HUDEP-2 (cell line): ENCODE data around the gene PYGB.

Experiments used
- DNase-seq, 76 experiments: peaks; one replicate each; lab custom pipeline; 2025; ENCODE audit not compliant: unreplicated experiment in 76 of 76; lab: John Stamatoyannopoulos, UW

The PYGB gene

DNA sequence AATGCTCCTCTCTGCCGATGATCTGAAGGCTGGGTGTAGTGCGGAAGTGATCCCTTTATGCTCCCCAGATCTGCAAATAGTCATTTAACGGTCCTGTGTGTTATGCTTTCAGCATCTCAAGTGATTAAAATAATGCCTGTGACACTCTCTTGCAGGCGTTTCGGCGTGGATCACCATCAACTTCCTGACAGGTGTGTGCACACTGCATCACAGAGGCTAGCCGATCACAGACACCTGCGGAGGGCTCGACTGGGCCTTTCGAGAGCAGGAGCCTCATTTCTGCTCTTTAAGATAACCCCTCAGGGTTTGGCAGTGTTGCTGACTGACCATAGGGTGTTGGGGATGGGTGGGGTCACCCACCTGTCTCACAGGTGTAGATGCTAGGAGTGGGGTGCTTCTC is 32.4 kb upstream of the PYGB start:
- DNase-seq = no peak

DNA sequence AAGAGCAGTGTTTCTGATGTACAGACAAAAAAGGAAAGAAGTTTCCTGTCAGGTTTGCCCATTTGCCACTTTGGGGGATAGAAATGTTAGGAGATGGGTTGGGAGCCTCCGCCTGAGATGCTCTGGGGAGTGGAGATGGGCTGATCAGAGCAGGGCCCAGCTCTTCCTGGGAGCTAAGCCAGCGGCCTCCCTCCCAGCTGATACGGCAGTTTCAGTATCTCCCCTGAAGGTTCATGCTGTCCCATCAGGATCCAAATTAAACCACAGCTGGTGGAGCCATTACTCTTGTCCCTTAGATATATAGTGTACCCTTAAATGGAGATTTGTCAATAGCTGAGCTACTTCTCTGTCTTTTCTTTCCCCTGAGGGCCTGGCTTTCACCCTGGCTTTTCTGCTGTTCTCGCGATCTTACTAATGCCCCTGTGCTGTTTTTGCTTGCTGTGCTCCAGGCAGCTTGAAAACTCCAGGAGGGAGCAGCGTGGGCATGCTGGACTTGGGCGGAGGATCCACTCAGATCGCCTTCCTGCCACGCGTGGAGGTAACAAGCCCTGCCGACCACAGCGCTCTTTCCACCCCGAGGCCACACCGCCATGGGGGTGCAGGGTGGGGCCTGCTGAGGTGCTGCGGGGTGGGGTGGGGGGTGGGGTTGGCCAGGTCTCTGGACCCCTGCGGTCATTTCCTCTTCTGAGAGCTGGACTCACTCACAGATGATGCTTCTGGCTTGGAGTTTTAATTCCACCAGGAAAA is 31.5 kb upstream of the PYGB start:
- DNase-seq = no peak

DNA sequence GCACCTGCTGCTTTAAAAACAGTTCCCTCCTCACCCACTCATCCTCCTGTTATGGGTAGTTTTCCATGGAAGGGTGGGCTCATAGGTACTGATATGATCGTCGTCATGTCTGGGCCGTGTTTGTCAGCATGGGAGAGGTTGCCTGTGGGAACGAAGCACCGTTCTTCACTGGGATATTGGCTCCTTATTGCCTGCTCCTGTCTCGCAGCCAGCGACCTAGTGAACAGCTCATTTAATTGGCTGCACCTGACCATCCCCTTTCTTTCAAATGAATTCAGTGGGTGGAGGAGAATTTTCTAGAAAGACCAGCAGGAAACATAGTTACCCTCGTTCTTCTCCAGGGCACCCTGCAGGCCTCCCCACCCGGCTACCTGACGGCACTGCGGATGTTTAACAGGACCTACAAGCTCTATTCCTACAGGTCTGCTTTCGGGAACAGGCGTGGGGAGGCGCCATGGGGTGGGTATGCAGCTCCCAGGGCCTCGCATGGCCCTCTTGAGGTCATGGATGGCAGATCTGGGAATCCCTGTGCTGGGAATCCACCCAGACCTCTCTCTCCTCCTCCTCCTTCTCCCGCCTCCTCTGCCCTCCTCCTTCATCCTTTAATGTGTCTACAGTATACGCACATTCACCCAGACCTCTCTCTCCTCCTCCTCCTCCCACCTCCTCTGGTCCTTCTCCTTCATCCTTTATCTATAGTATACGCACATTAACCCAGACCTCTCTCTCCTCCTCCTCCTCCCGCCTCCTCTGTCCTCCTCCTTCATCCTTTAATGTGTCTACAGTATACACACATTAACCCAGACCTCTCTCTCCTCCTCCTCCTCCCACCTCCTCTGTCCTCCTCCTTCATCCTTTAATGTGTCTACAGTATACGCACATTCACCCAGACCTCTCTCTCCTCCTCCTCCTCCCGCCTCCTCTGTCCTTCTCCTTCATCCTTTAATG is 30.4 kb upstream of the PYGB start:
- DNase-seq = no peak

DNA sequence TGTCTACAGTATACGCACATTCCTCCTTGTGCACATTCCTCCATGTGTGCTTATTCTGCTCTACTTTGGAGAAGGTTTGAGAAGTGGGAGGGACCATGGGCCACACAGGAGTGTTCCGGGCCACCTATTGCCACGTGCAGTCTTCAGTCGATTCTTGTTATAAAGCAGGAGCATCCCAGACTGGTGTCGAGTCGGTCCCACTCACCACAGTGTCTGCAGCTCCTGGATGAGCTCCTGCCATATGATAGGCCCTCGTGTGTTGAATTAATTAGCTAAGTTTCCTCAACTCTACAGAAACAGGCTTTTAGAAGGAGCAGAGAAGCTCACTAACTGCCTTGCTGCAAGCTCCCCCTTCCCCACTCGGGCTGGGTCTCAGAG is 29.8 kb upstream of the PYGB start:
- DNase-seq = no peak

DNA sequence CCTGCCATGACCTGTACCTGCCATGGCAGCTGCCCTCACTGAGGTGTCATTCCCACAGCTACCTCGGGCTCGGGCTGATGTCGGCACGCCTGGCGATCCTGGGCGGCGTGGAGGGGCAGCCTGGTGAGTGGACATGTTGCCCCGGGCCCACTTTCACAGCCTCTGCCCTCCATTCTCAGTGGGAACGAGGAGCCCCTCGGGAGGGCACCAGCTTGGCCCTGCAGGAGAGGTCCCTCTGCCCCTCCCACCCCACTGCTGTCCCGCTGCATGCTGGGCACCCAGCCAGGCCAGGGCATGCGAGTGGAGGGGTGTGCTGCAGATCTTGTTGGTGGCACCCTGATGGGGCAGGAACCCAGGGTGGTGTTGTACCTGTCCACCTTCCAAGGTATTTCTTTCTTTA is 29.4 kb upstream of the PYGB start:
- no peak for DNase-seq

DNA sequence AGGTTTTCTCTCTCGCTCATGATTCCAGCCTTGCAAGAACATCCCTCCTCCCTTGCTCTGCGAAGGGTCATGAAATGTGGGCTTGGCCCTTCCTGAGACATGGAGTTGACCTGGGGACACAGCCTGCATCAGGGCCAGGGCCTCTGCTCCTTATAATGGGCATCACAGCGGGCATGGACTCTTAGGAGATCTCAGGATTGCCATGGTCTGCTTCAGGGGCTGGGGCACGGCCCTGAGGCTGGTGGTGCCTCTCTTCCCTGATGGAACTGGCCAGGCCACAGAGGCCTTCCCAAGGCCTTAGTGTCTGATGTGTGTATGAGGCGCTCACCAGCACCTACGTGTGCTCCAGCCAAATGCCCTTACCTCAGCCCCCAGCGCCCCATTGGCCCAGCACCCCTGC is 28.5 kb upstream of the PYGB start:
- no peak for DNase-seq

DNA sequence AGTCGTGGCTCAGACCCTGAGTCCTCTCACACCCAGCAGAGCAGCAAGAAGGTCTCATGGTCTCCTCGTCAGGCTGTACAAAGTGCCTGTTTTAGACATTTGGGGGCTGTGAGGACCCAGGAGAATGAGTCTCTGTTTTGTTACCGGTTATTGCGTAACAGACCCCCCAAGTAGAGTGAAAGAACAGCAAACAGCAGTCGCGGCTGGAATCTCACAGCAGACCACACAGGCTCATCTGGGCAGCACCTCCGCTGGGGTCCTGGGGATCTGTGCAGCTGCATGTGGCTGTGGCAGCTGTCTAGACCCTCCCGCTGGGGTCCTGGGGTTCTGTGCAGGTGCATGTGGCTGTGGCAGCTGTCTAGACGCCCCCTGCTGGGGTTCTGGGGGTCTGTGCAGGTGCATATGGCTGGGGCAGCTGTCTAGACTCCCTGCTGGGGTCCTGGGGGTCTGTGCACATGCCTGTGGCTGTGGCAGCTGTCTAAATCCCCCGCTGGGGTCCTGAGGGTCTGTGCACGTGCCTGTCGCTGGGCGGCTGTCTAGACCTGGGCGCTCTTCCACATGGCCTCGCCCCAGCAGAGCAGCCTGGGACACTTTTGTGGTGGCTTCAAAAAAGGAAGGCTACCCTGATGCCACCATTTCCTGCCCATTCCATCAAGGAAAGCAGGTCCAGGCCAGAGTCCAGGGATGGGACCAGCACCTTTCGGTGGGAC is 27.7 kb upstream of the PYGB start:
- peak in 3 of 76 experiments; percentile 7 to 15 (median 8) for DNase-seq

DNA sequence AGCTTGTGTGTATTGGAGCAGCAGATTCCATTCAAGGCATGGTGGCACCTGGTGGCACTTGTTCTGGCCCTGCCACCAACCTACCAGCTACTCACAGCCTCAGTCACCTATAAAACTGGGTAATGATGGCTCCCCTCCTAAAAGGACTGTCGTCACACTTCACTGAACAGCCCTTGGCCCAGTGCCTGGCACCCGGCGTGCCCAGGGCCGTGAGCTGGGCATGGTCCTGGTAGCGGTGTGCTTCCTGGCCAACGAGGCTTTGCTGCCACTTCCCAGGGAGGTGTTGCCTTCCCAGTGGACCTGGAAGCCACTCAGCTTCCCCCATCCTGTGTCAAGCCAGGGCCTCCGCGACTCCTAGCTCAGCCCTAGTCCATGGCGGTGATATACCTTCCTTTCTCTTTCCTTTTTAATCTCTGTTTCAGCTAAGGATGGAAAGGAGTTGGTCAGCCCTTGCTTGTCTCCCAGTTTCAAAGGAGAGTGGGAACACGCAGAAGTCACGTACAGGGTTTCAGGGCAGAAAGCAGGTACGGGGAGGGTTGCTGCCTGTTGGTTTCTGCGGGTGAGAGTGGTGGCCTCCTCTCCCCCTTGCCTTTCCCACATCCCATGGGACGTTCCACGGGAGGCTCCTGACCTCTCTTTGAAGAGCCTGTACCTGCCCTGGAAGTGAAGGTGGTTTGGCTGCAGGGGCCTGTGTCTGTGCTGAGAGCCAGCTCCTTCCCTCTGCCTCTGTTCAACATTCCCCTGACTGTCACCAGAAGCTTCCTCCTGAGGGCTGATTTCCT is 26.9 kb upstream of the PYGB start:
- no peak for DNase-seq

DNA sequence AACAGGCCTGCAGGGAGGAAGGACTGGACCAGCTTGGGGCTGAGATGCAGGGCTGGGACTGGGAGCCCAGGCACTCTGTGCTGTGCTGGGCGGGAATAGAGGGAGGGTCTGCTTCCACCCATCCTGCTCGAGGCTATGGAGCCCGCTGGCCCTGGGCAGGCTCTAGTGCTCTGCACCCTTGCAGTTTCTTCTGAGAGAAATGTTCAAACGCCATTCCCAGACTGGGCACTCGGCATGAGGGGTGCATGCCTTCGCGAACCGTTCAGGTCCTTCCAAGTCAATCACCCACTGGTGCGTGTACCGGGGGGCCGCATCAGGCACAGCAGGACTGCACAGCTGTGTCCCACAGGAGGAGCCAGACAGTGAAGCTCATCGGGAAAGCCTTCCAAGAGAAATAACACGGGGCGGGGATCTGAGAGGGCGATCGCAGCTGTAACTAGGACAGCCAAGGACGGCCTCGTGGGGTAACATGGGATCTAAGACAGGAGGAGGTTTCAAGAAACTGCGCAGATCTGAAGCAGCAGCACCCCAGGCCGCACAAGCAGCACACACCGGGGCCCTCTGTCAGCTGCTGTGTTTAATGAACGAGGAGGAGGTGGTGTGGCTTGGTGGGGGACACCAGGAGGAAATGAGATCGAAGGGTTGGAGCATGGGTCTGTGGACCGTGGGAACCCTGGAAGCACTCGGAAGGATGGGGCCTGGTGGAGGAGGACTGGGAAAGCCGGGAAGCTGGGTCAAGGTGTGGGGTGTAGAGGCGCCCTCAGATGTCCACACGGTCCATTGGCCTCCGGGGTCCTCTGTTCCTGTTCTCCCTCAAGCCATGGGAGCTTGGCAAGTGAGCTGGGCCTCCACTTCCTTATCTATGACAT is 26.1 kb upstream of the PYGB start:
- no peak for DNase-seq

DNA sequence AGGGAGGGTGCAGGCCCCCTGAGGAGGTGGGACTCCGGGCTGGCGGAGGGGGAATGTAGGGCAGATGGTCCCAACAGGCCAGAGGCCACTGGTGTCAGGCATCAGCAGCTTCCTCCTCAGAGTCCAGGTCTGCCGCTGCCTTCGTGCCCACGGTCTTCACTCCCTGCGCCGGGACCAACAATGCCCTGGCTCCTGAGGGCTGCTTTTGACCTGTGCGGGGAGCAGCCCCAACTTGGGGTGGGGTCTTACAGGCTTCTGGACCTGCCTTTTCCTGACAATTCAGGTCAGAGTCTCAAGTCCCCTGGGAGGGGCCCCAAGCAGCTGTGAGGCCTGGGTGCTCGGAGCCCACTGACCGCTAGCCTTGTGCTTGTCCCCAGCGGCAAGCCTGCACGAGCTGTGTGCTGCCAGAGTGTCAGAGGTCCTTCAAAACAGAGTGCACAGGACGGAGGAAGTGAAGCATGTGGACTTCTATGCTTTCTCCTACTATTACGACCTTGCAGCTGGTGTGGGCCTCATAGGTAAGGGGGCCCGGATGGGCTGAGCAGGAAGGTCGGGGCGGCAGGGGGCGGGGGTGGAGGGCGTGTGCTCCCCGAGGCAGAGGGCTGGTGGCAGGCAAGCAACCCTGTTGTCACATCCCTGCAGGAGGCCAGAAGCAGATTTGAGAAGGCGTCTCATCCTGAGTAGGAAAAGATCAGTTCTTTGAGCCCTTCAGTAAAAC is 25.3 kb upstream of the PYGB start:
- no peak for DNase-seq

DNA sequence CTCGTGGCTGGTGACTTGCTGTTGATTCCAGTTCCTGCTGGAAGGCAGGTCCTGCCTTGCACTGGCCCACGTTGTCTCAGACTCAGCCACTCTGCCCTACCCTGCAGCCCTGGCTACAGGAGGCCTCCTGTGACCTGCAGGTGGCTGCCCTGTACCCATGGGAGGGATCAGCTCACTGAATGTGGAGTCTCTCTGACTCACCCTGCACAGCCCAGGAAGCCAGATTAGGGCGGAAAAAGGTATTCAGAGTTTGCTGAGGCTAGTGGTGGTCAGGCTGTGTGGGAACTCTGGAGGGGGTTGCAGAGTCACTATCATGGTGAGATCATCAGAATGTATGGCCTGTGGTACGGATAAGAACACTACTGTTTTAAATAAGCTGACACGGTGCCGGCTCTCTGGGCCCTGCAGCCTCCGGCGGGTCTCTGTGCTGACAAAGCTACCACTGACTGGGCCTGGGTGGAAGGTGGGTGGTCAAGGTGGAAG is 24.7 kb upstream of the PYGB start:
- DNase-seq = peak in 66 of 76 experiments; percentile 11 to 87 (median 44)

DNA sequence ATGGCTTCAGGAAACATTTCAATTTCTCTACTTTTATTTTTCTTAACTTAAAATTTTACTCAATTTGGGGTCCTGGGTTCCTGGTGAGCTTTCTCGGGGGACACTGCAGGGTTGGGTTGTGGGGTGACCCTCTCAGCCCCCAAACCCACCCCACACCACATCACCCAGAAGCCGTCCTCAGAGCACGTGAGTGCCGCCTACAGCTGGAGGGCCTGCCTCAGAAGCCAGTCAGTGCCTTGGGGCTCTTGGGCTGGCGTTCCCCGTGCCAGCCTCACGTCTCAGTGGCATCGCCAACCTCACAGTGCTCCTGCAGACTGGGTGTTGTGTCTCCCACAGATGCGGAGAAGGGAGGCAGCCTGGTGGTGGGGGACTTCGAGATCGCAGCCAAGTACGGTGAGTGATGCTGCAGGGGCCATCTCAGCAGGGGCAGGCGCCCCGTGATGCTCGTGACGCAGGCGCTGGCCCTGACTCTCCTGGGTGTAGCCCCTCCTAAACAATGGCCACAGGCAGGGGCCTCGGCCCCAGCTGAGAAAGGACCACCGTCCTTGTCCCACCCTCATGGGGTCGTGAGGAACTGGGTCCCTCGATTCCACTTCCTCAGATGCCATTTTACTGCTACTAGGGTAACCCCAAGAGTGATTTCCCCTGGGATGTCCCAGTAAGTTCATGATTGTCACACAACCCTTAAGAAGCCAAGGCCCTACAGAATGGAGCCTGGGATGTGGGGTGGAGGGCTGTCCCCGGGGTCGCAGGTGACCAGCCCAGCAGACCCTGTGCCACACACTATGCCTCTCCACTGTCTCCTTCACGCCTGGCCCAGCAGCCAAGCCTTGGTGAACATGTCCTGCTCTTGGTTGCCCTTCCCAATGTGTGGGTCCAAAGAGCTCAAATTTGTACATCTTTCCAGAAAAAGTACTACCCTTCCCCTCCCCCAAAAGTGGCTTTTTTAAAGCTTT is 23.8 kb upstream of the PYGB start:
- DNase-seq = no peak

DNA sequence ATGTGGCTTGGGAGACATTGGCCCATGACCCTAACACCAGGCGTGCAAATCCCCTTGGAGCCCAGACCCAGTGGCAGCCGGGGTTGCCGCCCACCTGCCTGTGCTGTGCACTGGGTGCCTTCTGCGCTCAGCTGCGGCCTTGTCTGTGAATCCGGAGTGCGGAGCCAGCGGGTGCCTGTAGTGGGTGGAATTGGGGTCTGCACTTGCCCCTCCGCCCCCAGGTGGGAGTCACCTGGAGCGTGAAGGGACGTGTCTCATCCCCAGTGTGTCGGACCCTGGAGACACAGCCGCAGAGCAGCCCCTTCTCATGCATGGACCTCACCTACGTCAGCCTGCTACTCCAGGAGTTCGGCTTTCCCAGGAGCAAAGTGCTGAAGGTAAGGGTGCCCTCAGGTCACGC is 22.9 kb upstream of the PYGB start:
- no peak for DNase-seq

DNA sequence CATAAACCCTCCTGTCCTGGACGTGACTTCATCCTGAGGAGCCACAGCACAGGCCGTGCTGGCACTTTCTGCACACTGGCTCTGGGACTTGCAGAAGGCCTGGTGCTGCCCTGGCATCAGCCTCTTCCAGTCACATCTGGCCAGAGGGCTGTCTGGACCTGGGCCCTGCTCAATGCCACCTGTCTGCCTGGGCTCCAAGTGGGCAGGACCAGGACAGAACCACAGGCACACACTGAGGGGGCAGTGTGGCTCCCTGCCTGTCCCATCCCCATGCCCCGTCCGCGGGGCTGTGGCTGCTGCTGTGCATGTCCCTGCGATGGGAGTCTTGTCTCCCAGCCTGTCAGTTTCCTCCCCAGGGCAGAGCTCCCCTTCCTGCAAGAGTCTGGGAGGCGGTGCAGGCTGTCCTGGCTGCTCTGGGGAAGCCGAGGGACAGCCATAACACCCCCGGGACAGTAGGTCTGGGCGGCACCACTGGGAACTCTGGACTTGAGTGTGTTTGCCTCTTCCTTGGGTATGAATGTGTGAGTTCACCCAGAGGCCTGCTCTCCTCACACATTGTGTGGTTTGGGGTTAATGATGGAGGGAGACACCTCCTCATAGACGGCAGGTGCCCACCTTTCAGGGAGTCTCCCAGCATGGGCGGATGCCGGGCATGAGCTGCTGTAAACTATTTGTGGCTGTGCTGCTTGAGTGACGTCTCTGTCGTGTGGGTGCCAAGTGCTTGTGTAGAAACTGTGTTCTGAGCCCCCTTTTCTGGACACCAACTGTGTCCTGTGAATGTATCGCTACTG is 22.0 kb upstream of the PYGB start:
- DNase-seq = no peak

DNA sequence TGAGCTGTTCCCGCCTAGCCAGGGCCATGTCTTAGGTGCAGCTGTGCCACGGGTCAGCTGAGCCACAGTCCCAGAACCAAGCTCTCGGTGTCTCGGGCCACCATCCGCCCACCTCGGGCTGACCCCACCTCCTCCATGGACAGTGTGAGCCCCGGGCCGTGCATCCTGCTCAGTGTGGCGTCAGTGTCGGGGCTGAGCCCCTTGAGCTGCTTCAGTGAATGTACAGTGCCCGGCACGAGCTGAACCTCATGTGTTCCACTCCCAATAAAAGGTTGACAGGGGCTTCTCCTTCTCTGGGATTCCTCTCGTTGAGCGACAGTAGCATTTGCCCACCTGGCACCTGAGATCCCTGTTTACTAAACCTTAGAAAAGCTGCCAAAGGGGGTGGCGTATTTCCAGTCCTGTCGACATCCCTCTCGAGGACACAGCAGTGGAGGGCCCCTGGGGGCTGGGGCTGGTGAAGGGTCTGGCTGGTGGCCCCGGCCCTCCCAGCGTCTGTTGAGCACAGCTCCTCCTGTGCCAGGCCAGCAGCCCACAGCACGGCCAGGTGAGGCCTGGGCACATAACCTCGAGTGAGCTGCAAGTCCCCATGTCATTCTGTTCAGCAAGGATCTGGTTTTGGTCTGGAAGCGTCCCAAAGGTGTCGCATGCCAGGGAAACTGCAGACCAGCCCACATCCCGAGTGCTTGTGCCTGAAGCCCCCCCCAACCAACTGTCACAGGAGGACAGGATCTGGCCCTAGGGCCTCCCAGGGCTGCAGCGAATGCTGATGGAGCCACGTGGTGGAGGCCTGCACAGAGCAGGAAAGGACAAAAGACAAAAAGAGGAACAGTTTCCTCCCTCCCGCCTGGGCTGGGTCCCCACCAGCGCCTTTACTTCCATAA is 21.2 kb upstream of the PYGB start:
- no peak for DNase-seq

DNA sequence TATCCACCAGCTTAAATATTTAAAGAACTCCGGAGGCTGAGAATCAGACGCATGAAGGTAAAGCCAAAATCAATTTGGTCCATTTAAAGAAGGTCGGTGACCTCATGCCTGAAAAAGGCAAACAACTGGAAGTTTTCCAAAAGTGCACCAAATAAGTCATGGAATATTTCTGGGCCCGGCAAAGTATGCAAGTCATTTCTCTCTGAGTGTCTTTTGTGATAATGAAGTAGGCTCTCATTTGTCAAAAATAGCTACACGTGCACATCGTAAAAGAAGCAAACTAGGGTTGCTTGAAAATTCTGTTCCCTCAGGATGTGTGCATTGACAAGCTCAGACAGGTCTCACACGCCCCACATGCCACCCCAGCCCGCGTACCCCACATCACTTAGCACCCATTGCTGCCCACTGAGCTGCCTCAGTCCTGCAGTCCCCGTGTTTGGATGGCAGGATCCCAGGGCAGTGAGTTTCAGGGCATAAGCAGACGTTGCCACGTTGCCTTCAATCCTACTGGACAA is 20.5 kb upstream of the PYGB start:
- peak in 23 of 76 experiments; percentile 3 to 50 (median 29) for DNase-seq
